GM10248 (cell line): ENCODE results near the gene KRT17.

Experiments used
- CTCF ChIA-PET: fragments of 300-600 bp; sonication (Branson Sonifier 250); formaldehyde crosslinking; extraction: SDS; loops from one replicate; lab custom pipeline; 2021; ENCODE audit warnings: antibody characterized with exemption; lab: Yijun Ruan, JAX
- POLR2A ChIA-PET: fragments of 350-650 bp; sonication (Branson Sonifier 250); formaldehyde crosslinking; extraction: SDS; loops from one replicate; lab custom pipeline; 2020; ENCODE audit warnings: antibody characterized with exemption; lab: Yijun Ruan, JAX
- DNase-seq: peaks from one replicate; pipeline ENCODE4 v3.0.0; 2012; ENCODE audit errors: extremely low spot score
- CTCF ChIP-seq: IDR thresholded peaks from 2 replicates; pipeline ENCODE4 v1.5.1; 2012; ENCODE audit warnings: mild to moderate bottlenecking, low read depth; ENCODE audit errors: extremely low read depth, missing control alignments, control extremely low read depth

The KRT17 gene

GRCh38 chr17:41624208-41625101 is at the start of gene KRT17:
TSS of gene KRT17 (minus strand) at chr17:41624575. CDS start at chr17:41624509, 66 bp downstream.
- DNase-seq: no peak
- ChIA-PET POLR2A (no interaction called here), CTCF (interaction anchor here (0.9 kb wide), 1 partner anchor 24 kb away, joined by 4 read pairs; no protein-coding TSS in a partner anchor)
- no peak for TF ChIP-seq CTCF

- ChIA-PET POLR2A (no interaction called here), CTCF (interaction anchor here (16.0 kb wide), 1 partner anchor 22 kb away, joined by 533 read pairs; no protein-coding TSS in a partner anchor)
- no peak for DNase-seq
- TF ChIP-seq CTCF: no peak
These were observed 47.8 kb upstream of the KRT17 start for GRCh38 chr17:41672153-41672552.

GRCh38 chr17:41667280-41668041 is 43.1 kb upstream of the KRT17 start:
- peak; percentile 29 for DNase-seq
- ChIA-PET CTCF (interaction anchor here (0.7 to 16.0 kb wide), 12 partner anchors 12 to 1817 kb away, joined by 3 to 533 read pairs (median 6); partner anchors contain the start of genes DHX8, EIF1 and KRT13), POLR2A (interaction anchor here (0.8 to 2.2 kb wide), 4 partner anchors 11 to 26 kb away, joined by 5 to 23 read pairs (median 6); partner anchors contain the start of gene EIF1)
- no peak for TF ChIP-seq CTCF

DNA sequence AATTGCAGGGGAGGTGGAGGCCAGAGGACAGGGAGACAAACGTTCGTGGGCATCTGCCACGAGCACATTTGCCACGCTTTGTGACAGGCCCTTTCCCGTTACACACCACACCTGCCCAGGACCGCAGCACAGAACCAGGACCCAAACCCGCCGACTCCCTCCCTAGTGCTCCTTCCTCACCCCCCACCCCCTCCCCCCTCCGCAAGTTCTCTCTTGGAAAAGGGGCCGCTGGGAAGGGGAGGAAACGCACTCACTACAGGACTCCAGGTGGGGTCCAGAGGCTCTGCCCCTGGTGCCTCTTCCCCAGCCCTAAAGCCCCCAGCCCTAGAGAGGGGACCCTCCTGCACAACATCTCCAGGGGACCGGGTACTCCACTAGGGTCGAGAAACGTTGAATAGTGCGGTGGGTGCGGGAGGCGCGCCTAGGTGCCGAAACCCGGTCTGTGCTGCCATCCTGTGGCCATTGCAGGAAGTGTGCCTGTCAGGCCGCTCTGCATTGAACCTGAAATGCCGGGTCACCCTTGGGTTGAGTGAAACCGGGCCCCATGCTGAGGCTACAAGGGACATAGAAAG is 42.4 kb upstream of the KRT17 start:
- peak; percentile 92 for TF ChIP-seq CTCF
- ChIA-PET CTCF (interaction anchor here (0.7 to 16.0 kb wide), 24 partner anchors 13 to 1817 kb away, joined by 3 to 533 read pairs (median 5); partner anchors contain the start of genes DHX8, EIF1, KRT13 and SMARCE1), POLR2A (interaction anchor here (1.4 to 2.2 kb wide), 4 partner anchors 12 to 26 kb away, joined by 5 to 23 read pairs (median 6); partner anchors contain the start of gene EIF1)
- peak; percentile 86 for DNase-seq

DNA sequence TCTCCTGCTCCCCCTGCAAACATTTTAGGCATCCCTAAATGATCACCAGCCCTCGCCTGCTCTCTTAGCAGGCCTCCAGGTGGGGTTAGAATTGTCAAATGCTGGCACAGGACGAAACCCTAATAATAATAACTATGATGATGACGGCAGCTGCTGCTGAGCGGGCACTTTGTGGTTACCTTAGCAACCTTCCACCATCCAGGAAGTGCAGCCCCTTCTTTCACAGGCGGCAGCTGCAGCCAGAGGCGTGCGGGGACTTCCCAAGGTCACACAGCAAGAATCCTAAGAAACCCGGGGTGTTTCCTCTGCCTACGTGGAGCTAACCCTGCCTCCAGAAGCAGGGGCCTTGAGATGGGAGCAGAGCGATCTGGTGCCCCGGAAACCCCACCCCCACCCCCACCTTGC is 41.9 kb upstream of the KRT17 start:
- TF ChIP-seq CTCF: no peak
- ChIA-PET POLR2A (interaction anchor here (1.6 to 2.2 kb wide), 3 partner anchors 12 to 27 kb away, joined by 5 to 23 read pairs (median 7); partner anchors contain the start of gene EIF1), CTCF (interaction anchor here (0.8 to 16.0 kb wide), 28 partner anchors 13 to 1304 kb away, joined by 3 to 533 read pairs (median 5); partner anchors contain the start of genes EIF1, KRT13 and SMARCE1)
- peak; percentile 56 for DNase-seq
